C4-2B (cell line): ENCODE measurements around the gene AMFR.

Experiments
- H3K27ac ChIP-seq: fragments of 450-650 bp; 2 replicates; pipeline ENCODE4 v1.5.1; 2017
- CTCF ChIP-seq: fragments of 450-650 bp; conservative IDR thresholded peaks from 2 replicates; pipeline ENCODE4 v1.5.1; 2017; ENCODE audit warnings: mild to moderate bottlenecking
- ZFX ChIP-seq: fragments of 450-650 bp; IDR thresholded peaks from 2 replicates; pipeline ENCODE4 v1.6.1; 2017

Gene AMFR

GRCh38 chr16:56332464-56333079 lies 92.8 kb downstream of the AMFR start:
- TF ChIP-seq ZFX (no peak), CTCF (peak; percentile 81)
- no peak overlapping the region for H3K27ac ChIP-seq

GRCh38 chr16:56331915-56332314 lies 93.4 kb downstream of the AMFR start:
- TF ChIP-seq ZFX (no peak), CTCF (no peak)
- H3K27ac ChIP-seq: no peak overlapping the region

- TF ChIP-seq ZFX (no peak), CTCF (no peak)
- H3K27ac ChIP-seq: no peak overlapping the region
Observed at GRCh38 chr16:56331399-56331798, 93.9 kb downstream of the AMFR start.

- H3K27ac ChIP-seq: no peak overlapping the region
- TF ChIP-seq ZFX (no peak), CTCF (no peak)
Observed at GRCh38 chr16:56330476-56330875, 94.9 kb downstream of the AMFR start.

- H3K27ac ChIP-seq: no peak overlapping the region
- TF ChIP-seq ZFX (no peak), CTCF (no peak)
Observed at GRCh38 chr16:56329887-56330286, 95.5 kb downstream of the AMFR start.

GRCh38 chr16:56328276-56329022 lies 96.9 kb downstream of the AMFR start:
- no peak overlapping the region for H3K27ac ChIP-seq
- TF ChIP-seq ZFX (no peak), CTCF (no peak)

GRCh38 chr16:56327929-56328258 lies 97.5 kb downstream of the AMFR start:
- TF ChIP-seq CTCF: no peak
- no peak for TF ChIP-seq ZFX
- H3K27ac ChIP-seq: no peak overlapping the region
